Neural cell (in vitro differentiated cells): ENCODE measurements around the gene SFRP5. TPM values are rescaled to one million over a fixed set of nuclear protein-coding genes. Genes with fewer than 3 reads are reported as not detected.

Experiments
- H2AFZ ChIP-seq: fragments of 200-600, 300-800 bp; sonication (generic), shearing (Covaris generic); 2 replicates; pipeline ENCODE4 v1.6.0; 2014; ENCODE audit warnings: low read depth, mild to moderate bottlenecking, antibody characterized with exemption, low read length, moderate library complexity
- H3F3A ChIP-seq: fragments of 200-600 bp; shearing (Covaris generic); 2 replicates; pipeline ENCODE4 v1.6.1; 2016; ENCODE audit warnings: mild to moderate bottlenecking, moderate library complexity, mixed read lengths, antibody characterized with exemption, low read length; ENCODE audit not compliant: insufficient read depth, poor library complexity, severe bottlenecking
- H3K27ac ChIP-seq: fragments of 200-600, 300-800 bp; sonication (generic), shearing (Covaris generic); 2 replicates; pipeline ENCODE4 v1.5.1; 2014; ENCODE audit warnings: mild to moderate bottlenecking, low read length, moderate library complexity
- H3K27me3 ChIP-seq: fragments of 300-800, 200-600 bp; sonication (generic), shearing (Covaris generic); 2 replicates; pipeline ENCODE4 v1.6.0; 2014; ENCODE audit warnings: mild to moderate bottlenecking, low read depth, low read length, moderate library complexity; ENCODE audit not compliant: insufficient read depth
- H3K36me3 ChIP-seq: fragments of 300-800, 200-600 bp; sonication (generic), shearing (Covaris generic); 2 replicates; pipeline ENCODE4 v1.5.1; 2014; ENCODE audit warnings: mild to moderate bottlenecking, antibody characterized with exemption, low read length, moderate library complexity; ENCODE audit not compliant: insufficient read depth
- H3K4me2 ChIP-seq: fragments of 300-800, 200-600 bp; sonication (generic), shearing (Covaris generic); 2 replicates; pipeline ENCODE4 v1.6.0; 2014; ENCODE audit warnings: mild to moderate bottlenecking, low read length
- H3K4me3 ChIP-seq: fragments of 300-800, 200-600 bp; sonication (generic), shearing (Covaris generic); 2 replicates; pipeline ENCODE4 v1.5.1; 2014; ENCODE audit warnings: mild to moderate bottlenecking, low read length, moderate library complexity
- H3K79me2 ChIP-seq: fragments of 200-600 bp; shearing (Covaris generic); replicated peaks from 2 replicates; pipeline ENCODE4 v1.6.0; 2014; ENCODE audit warnings: mild to moderate bottlenecking, low read length, moderate library complexity; ENCODE audit not compliant: insufficient read depth
- H3K9ac ChIP-seq: fragments of 300-800, 200-600 bp; sonication (generic), shearing (Covaris generic); 2 replicates; pipeline ENCODE4 v1.6.1; 2016; ENCODE audit warnings: mild to moderate bottlenecking, low read length, mixed read lengths
- H3K9me2 ChIP-seq: fragments of 200-600 bp; shearing (Covaris generic); 2 replicates; pipeline ENCODE4 v1.6.1; 2016; ENCODE audit warnings: mild to moderate bottlenecking, low read length, mixed read lengths; ENCODE audit not compliant: insufficient read depth
- H3K9me3 ChIP-seq: fragments of 200-600, 300-800 bp; sonication (generic), shearing (Covaris generic); 2 replicates; pipeline ENCODE4 v1.6.1; 2016; ENCODE audit warnings: mild to moderate bottlenecking, mixed run types, low read length, moderate library complexity, mixed read lengths
- H4K20me1 ChIP-seq: fragments of 200-600 bp; shearing (Covaris generic); 2 replicates; pipeline ENCODE4 v1.6.1; 2016; ENCODE audit warnings: mild to moderate bottlenecking, mixed run types; ENCODE audit not compliant: insufficient read depth
- CTCF ChIP-seq: fragments of 450-650 bp; IDR thresholded peaks from 2 replicates; pipeline ENCODE4 v1.5.1; 2014; ENCODE audit warnings: antibody characterized with exemption, mild to moderate bottlenecking, moderate library complexity; ENCODE audit not compliant: poor library complexity, severe bottlenecking
- EP300 ChIP-seq: fragments of 450-650 bp; conservative IDR thresholded peaks from 2 replicates; pipeline ENCODE4 v1.6.1; 2014; ENCODE audit warnings: antibody characterized with exemption, mild to moderate bottlenecking, moderate library complexity; ENCODE audit not compliant: poor library complexity, severe bottlenecking
- EZH2 ChIP-seq: fragments of 200-600, 300-800 bp; shearing (Covaris generic), sonication (generic); IDR thresholded peaks from 2 replicates; pipeline ENCODE4 v1.6.1; 2014; ENCODE audit warnings: antibody characterized with exemption, low read length, borderline replicate concordance, mild to moderate bottlenecking; ENCODE audit not compliant: insufficient read depth, poor library complexity, severe bottlenecking
- MXI1 ChIP-seq: fragments of 450-650 bp; conservative IDR thresholded peaks from 2 replicates; pipeline ENCODE4 v1.6.1; 2014; ENCODE audit warnings: antibody characterized with exemption, mild to moderate bottlenecking; ENCODE audit not compliant: poor library complexity, severe bottlenecking
- POLR2AphosphoS5 ChIP-seq: IDR thresholded peaks from 2 replicates; pipeline ENCODE4 v1.6.1; 2012
- RAD21 ChIP-seq: fragments of 450-650 bp; conservative IDR thresholded peaks from 2 replicates; pipeline ENCODE4 v1.6.1; 2014; ENCODE audit warnings: antibody characterized with exemption, mild to moderate bottlenecking, moderate library complexity
- SMC3 ChIP-seq: fragments of 450-650 bp; conservative IDR thresholded peaks from 2 replicates; pipeline ENCODE4 v1.6.1; 2014; ENCODE audit warnings: antibody characterized with exemption, mild to moderate bottlenecking, moderate library complexity; ENCODE audit not compliant: poor library complexity
- TAF1 ChIP-seq: IDR thresholded peaks from 2 replicates; pipeline ENCODE4 v1.6.1; 2012; ENCODE audit warnings: low read depth
- polyA plus RNA-seq: library from polyadenylated mRNA; depleted of rRNA; stranded (reverse); fragments of >200 nt; gene quantifications from 2 replicates; pipeline ENCODE4 v1.2.3, GENCODE V29; 2014
- TF ChIP-seq, protein P1 (sequence below): IDR thresholded peaks from 2 replicates; pipeline ENCODE4 v1.6.1; 2012; ENCODE audit warnings: borderline replicate concordance

SFRP5 gene
- polyA plus RNA-seq, 1 donor from 2014 or later = 1.2 TPM

DNA sequence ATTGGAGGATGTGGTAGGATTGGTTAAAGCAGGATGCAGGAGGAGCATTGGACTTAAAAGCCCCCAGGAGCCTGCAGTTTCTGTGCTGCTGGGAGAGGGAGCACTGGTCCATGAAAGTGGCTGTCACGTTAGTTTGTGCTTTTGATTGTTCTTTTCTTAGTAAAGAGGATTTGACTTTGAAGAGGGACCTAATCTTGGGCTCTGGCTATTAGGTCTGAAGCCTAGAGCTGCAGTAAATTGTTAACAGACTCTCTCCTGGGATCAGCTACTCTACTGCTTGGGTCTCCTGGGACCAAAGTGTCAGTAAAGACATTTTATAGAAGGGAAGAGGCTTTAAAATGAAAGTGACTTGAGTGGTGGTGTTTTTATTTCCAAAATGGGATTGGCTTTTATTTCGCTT, 31.2 kb downstream of the SFRP5 start:
- no peaks in the 10 kb centered on the region for H4K20me1 ChIP-seq
- no peaks in the 10 kb centered on the region for H3K27me3 ChIP-seq
- H3K36me3 ChIP-seq = no peaks in the 10 kb centered on the region
- no peak overlapping the region for H3K4me3 ChIP-seq
- H3K27ac ChIP-seq = no peak overlapping the region
- no peaks in the 10 kb centered on the region for H3K9me3 ChIP-seq
- H3K9me2 ChIP-seq = no peaks in the 10 kb centered on the region
- no peak overlapping the region for H2AFZ ChIP-seq
- H3F3A ChIP-seq = no peaks in the 10 kb centered on the region
- no peak overlapping the region for H3K9ac ChIP-seq
- TF ChIP-seq RAD21 = no peak
- no peak for TF ChIP-seq TAF1
- no peak for TF ChIP-seq EZH2
- no peak for TF ChIP-seq MXI1
- no peak for TF ChIP-seq POLR2AphosphoS5
- no peak overlapping the region for H3K4me2 ChIP-seq
- H3K79me2 ChIP-seq = peaks cover 29% of the 10 kb centered on the region

DNA sequence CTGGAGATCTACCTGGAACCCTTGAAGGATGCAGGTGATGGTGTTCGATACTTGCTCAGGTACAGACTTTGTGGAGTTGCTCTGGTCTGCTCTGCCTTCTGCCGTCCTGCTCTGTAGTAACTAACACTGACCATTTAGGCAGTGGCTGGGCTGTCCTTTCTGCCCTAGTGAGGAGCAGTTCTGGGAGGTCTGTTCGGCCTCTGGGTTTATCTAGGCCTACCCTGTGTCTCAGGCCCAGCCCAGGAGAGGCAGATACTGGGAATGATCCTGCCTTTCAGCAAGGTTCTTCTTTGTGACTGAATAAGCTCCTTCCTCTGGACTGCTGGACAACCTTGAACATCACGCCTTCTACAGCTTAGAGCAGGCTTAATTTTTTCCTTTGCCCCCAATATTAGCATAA, 33.2 kb downstream of the SFRP5 start:
- Histone ChIP-seq H3F3A (no peaks in the 10 kb centered on the region), H3K9me2 (no peaks in the 10 kb centered on the region), H2AFZ (no peak overlapping the region), H3K27me3 (no peaks in the 10 kb centered on the region), H3K4me2 (peak overlapping the region; percentile 95), H3K27ac (no peak overlapping the region), H3K9me3 (no peaks in the 10 kb centered on the region), H3K9ac (no peak overlapping the region), H3K36me3 (no peaks in the 10 kb centered on the region), H4K20me1 (no peaks in the 10 kb centered on the region), H3K4me3 (peak overlapping the region; percentile 97), H3K79me2 (peaks cover 29% of the 10 kb centered on the region)
- no peak for TF ChIP-seq MXI1
- TF ChIP-seq POLR2AphosphoS5 = no peak
- no peak for TF ChIP-seq SMC3
- TF ChIP-seq TAF1 = no peak
- TF ChIP-seq CTCF = no peak
- TF ChIP-seq EP300 = no peak
- no peak for TF ChIP-seq EZH2
- TF ChIP-seq, protein P1, sequence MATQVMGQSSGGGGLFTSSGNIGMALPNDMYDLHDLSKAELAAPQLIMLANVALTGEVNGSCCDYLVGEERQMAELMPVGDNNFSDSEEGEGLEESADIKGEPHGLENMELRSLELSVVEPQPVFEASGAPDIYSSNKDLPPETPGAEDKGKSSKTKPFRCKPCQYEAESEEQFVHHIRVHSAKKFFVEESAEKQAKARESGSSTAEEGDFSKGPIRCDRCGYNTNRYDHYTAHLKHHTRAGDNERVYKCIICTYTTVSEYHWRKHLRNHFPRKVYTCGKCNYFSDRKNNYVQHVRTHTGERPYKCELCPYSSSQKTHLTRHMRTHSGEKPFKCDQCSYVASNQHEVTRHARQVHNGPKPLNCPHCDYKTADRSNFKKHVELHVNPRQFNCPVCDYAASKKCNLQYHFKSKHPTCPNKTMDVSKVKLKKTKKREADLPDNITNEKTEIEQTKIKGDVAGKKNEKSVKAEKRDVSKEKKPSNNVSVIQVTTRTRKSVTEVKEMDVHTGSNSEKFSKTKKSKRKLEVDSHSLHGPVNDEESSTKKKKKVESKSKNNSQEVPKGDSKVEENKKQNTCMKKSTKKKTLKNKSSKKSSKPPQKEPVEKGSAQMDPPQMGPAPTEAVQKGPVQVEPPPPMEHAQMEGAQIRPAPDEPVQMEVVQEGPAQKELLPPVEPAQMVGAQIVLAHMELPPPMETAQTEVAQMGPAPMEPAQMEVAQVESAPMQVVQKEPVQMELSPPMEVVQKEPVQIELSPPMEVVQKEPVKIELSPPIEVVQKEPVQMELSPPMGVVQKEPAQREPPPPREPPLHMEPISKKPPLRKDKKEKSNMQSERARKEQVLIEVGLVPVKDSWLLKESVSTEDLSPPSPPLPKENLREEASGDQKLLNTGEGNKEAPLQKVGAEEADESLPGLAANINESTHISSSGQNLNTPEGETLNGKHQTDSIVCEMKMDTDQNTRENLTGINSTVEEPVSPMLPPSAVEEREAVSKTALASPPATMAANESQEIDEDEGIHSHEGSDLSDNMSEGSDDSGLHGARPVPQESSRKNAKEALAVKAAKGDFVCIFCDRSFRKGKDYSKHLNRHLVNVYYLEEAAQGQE = no peak
- TF ChIP-seq RAD21 = no peak
